HepG2 (cell line): ENCODE results near the gene DRC3.

Experiments used
- ADNP ChIP-seq: sonication (generic); formaldehyde crosslinking; IDR thresholded peaks from 2 replicates; pipeline ENCODE4 v1.4.0; 2020; ENCODE audit warnings: missing genetic modification reagents
- GABPA ChIP-seq, 2 experiments: IDR thresholded peaks; 2 replicates each; pipeline ENCODE4 v1.6.1; 2011 to 2016; ENCODE audit warnings: low read depth in 2 of 2, low read length in 1 of 2, missing biosample characterization in 1 of 2, missing genetic modification characterization in 1 of 2
- PHB2 ChIP-seq: fragments of 450-650 bp; IDR thresholded peaks from 2 replicates; pipeline ENCODE4 v1.6.1; 2018; ENCODE audit not compliant: partially characterized antibody
- ZNF33B ChIP-seq: sonication (generic); formaldehyde crosslinking; IDR thresholded peaks from 2 replicates; pipeline ENCODE4 v1.5.1; 2020; ENCODE audit warnings: mild to moderate bottlenecking, missing genetic modification reagents
- ZSCAN20 ChIP-seq: sonication (generic); formaldehyde crosslinking; IDR thresholded peaks from 2 replicates; pipeline ENCODE4 v1.4.0; 2020; ENCODE audit warnings: missing genetic modification reagents, mild to moderate bottlenecking, borderline replicate concordance
- TF ChIP-seq, protein P1 (sequence below): sonication (generic); formaldehyde crosslinking; IDR thresholded peaks from 2 replicates; pipeline ENCODE4 v1.5.0; 2020; ENCODE audit warnings: mild to moderate bottlenecking, missing genetic modification reagents, moderate library complexity
- TF ChIP-seq, protein P2 (sequence below): sonication (generic); formaldehyde crosslinking; IDR thresholded peaks from 2 replicates; pipeline ENCODE4 v1.4.0; 2020; ENCODE audit warnings: mild to moderate bottlenecking, missing genetic modification reagents, borderline replicate concordance
- TF ChIP-seq, protein P3 (sequence below): sonication (generic); formaldehyde crosslinking; IDR thresholded peaks from 2 replicates; pipeline ENCODE4 v1.4.0; 2020; ENCODE audit warnings: mild to moderate bottlenecking, missing genetic modification reagents

DNA sequence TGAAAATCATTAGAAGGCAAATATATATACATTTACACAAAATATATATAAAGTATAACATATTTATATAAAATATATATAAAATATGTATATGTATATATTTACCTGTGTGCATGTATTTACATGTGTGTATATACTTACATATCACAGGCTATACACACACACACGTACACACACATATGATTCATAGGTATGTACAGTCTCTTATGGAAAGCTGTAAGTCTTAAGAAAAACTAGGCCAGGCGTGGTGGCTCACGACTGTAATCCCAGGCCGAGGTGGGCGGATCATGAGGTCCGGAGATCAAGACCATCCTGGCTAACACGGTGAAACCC lies 15.1 kb upstream of the DRC3 start:
- TF ChIP-seq, protein P1, sequence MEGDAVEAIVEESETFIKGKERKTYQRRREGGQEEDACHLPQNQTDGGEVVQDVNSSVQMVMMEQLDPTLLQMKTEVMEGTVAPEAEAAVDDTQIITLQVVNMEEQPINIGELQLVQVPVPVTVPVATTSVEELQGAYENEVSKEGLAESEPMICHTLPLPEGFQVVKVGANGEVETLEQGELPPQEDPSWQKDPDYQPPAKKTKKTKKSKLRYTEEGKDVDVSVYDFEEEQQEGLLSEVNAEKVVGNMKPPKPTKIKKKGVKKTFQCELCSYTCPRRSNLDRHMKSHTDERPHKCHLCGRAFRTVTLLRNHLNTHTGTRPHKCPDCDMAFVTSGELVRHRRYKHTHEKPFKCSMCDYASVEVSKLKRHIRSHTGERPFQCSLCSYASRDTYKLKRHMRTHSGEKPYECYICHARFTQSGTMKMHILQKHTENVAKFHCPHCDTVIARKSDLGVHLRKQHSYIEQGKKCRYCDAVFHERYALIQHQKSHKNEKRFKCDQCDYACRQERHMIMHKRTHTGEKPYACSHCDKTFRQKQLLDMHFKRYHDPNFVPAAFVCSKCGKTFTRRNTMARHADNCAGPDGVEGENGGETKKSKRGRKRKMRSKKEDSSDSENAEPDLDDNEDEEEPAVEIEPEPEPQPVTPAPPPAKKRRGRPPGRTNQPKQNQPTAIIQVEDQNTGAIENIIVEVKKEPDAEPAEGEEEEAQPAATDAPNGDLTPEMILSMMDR: no peak
- TF ChIP-seq, protein P2, sequence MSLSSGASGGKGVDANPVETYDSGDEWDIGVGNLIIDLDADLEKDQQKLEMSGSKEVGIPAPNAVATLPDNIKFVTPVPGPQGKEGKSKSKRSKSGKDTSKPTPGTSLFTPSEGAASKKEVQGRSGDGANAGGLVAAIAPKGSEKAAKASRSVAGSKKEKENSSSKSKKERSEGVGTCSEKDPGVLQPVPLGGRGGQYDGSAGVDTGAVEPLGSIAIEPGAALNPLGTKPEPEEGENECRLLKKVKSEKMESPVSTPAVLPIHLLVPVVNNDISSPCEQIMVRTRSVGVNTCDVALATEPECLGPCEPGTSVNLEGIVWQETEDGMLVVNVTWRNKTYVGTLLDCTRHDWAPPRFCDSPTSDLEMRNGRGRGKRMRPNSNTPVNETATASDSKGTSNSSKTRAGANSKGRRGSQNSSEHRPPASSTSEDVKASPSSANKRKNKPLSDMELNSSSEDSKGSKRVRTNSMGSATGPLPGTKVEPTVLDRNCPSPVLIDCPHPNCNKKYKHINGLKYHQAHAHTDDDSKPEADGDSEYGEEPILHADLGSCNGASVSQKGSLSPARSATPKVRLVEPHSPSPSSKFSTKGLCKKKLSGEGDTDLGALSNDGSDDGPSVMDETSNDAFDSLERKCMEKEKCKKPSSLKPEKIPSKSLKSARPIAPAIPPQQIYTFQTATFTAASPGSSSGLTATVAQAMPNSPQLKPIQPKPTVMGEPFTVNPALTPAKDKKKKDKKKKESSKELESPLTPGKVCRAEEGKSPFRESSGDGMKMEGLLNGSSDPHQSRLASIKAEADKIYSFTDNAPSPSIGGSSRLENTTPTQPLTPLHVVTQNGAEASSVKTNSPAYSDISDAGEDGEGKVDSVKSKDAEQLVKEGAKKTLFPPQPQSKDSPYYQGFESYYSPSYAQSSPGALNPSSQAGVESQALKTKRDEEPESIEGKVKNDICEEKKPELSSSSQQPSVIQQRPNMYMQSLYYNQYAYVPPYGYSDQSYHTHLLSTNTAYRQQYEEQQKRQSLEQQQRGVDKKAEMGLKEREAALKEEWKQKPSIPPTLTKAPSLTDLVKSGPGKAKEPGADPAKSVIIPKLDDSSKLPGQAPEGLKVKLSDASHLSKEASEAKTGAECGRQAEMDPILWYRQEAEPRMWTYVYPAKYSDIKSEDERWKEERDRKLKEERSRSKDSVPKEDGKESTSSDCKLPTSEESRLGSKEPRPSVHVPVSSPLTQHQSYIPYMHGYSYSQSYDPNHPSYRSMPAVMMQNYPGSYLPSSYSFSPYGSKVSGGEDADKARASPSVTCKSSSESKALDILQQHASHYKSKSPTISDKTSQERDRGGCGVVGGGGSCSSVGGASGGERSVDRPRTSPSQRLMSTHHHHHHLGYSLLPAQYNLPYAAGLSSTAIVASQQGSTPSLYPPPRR (CRISPR knock-in tag): no peak
- TF ChIP-seq ZNF33B (CRISPR knock-in tag): no peak
- TF ChIP-seq, protein P3, sequence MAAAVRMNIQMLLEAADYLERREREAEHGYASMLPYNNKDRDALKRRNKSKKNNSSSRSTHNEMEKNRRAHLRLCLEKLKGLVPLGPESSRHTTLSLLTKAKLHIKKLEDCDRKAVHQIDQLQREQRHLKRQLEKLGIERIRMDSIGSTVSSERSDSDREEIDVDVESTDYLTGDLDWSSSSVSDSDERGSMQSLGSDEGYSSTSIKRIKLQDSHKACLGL (CRISPR knock-in tag): no peak
- TF ChIP-seq ADNP (CRISPR knock-in tag): no peak
- TF ChIP-seq GABPA (IDR thresholded peaks at IDR 0.05; ENCODE audit: low read depth, low read length): no peak
- TF ChIP-seq GABPA (CRISPR knock-in tag; IDR thresholded peaks at IDR 0.05; ENCODE audit: low read depth): no peak
- no peak for TF ChIP-seq ZSCAN20 (CRISPR knock-in tag)
- TF ChIP-seq PHB2: no peak
